HepG2 (cell line): ENCODE results near the gene KRT82. TPM values are rescaled to one million over a fixed set of nuclear protein-coding genes. Genes with fewer than 3 reads are reported as not detected.

Source experiments
- ATAC-seq: fragments of 200-7000 bp; cut with Tn5 transposase; 3 replicates; pipeline ENCODE4 v1.9.1; 2020; ENCODE audit warnings: mild to moderate bottlenecking, moderate library complexity
- BruUV-seq: library from RNA; stranded (reverse); fragments of 400-500 nt; replicated peaks from 2 replicates; lab custom pipeline; 2021; lab: Mats Ljungman, UMichigan
- CTCF ChIA-PET: fragments of 300-600 bp; formaldehyde crosslinking; extraction: SDS; loops from one replicate; lab custom pipeline; 2021; ENCODE audit warnings: low total read pairs, inconsistent platforms, low intra/inter-chr PET ratio; lab: Yijun Ruan, JAX
- POLR2A ChIA-PET: fragments of 350-600 bp; sonication (Branson Sonifier 250); formaldehyde crosslinking; loops from one replicate; lab custom pipeline; 2020; ENCODE audit warnings: antibody characterized with exemption, inconsistent platforms; lab: Yijun Ruan, JAX
- DNase-seq: peaks from one replicate; pipeline ENCODE4 v3.0.0-alpha.2; 2015; ENCODE audit warnings: low spot score
- FAIRE-seq: peaks from 3 replicates; lab custom pipeline; 2011; peaks lifted over from hg19 to GRCh38; lab: Jason Lieb, UNC
- H2AFZ ChIP-seq: one replicate; pipeline ENCODE4 v1.6.1; 2011; ENCODE audit warnings: low read length, inconsistent platforms
- H3K27ac ChIP-seq: fragments of 300-600 bp; 3 replicates; pipeline ENCODE4 v1.8.0; 2011; ENCODE audit warnings: mixed run types, mild to moderate bottlenecking, mixed read lengths, low read length, inconsistent platforms; ENCODE audit not compliant: insufficient read depth; ENCODE audit errors: extremely low read length
- H3K27me3 ChIP-seq, 2 experiments: fragments of 200-600 bp in 1 of 2; 2 replicates in 1 of 2; 3 replicates in 1 of 2; pipeline versions ENCODE4 v1.6.0 to v1.8.0; 2011; ENCODE audit warnings: low read length in 2 of 2, mild to moderate bottlenecking in 2 of 2, moderate library complexity in 2 of 2, inconsistent platforms in 1 of 2; ENCODE audit not compliant: insufficient read depth in 2 of 2, control insufficient read depth in 1 of 2
- H3K36me3 ChIP-seq, 2 experiments: fragments of 200-600 bp in 1 of 2; replicated peaks in 1 of 2; 2 replicates in 1 of 2; 3 replicates in 1 of 2; pipeline versions ENCODE4 v1.5.1 to v1.8.0; 2011; ENCODE audit warnings: low read length in 2 of 2, inconsistent platforms in 1 of 2; ENCODE audit not compliant: insufficient read depth in 2 of 2, control insufficient read depth in 1 of 2
- H3K4me1 ChIP-seq: 2 replicates; pipeline ENCODE4 v1.5.1; 2012; ENCODE audit warnings: low read length, inconsistent platforms; ENCODE audit not compliant: insufficient read depth
- H3K4me2 ChIP-seq: 2 replicates; pipeline ENCODE4 v1.6.0; 2011; ENCODE audit warnings: low read depth, low read length, inconsistent platforms
- H3K4me3 ChIP-seq, 3 experiments: fragments of 200-600 bp in 1 of 3; sonication (generic), shearing (Covaris generic) in 1 of 3; replicated peaks in 1 of 3; 2 replicates each; pipeline ENCODE4 v1.5.1; 2011 to 2016; ENCODE audit warnings: low read length in 3 of 3, inconsistent platforms in 2 of 3, low read depth in 2 of 3, mild to moderate bottlenecking in 2 of 3, control low read depth in 1 of 3, mixed read lengths in 1 of 3; ENCODE audit not compliant: insufficient read depth in 1 of 3
- H3K79me2 ChIP-seq: one replicate; pipeline ENCODE4 v1.6.1; 2011; ENCODE audit warnings: low read length, inconsistent platforms; ENCODE audit not compliant: insufficient read depth
- H3K9ac ChIP-seq: 2 replicates; pipeline ENCODE4 v1.6.0; 2011; ENCODE audit warnings: mild to moderate bottlenecking, low read depth, low read length, inconsistent platforms; ENCODE audit not compliant: insufficient read depth
- H3K9me3 ChIP-seq: 2 replicates; pipeline ENCODE4 v1.5.1; 2012; ENCODE audit warnings: mild to moderate bottlenecking, low read length
- H4K20me1 ChIP-seq: 2 replicates; pipeline ENCODE4 v1.6.0; 2011; ENCODE audit warnings: inconsistent platforms, mild to moderate bottlenecking, low read length, moderate library complexity; ENCODE audit not compliant: insufficient read depth
- FOSL1 ChIP-seq: sonication (generic); formaldehyde crosslinking; IDR thresholded peaks from 2 replicates; pipeline ENCODE4 v1.9.0; 2021; ENCODE audit warnings: missing genetic modification reagents, borderline replicate concordance
- HNRNPLL ChIP-seq: fragments of 200-400 bp; formaldehyde crosslinking; IDR thresholded peaks from 2 replicates; pipeline ENCODE4 v1.6.1; 2017; ENCODE audit warnings: mild to moderate bottlenecking, low read depth, low read length; ENCODE audit not compliant: poor library complexity, severe bottlenecking
- NR2F2 ChIP-seq: IDR thresholded peaks from 2 replicates; pipeline ENCODE4 v1.6.1; 2012; ENCODE audit warnings: low read depth, inconsistent platforms, borderline replicate concordance
- RARG ChIP-seq: sonication (generic); formaldehyde crosslinking; IDR thresholded peaks from 2 replicates; pipeline ENCODE4 v1.4.0; 2020; ENCODE audit warnings: low read depth, mild to moderate bottlenecking, missing genetic modification reagents
- REPIN1 ChIP-seq: sonication (generic); formaldehyde crosslinking; IDR thresholded peaks from 2 replicates; pipeline ENCODE4 v1.8.0; 2022; ENCODE audit warnings: missing genetic modification reagents, low read depth, mild to moderate bottlenecking, borderline replicate concordance
- SMAD9 ChIP-seq: sonication (generic); formaldehyde crosslinking; IDR thresholded peaks from 2 replicates; pipeline ENCODE4 v1.5.1; 2020; ENCODE audit warnings: mild to moderate bottlenecking, missing genetic modification reagents
- ZBTB8A ChIP-seq: sonication (generic); formaldehyde crosslinking; IDR thresholded peaks from 2 replicates; pipeline ENCODE4 v1.4.0; 2020; ENCODE audit warnings: mild to moderate bottlenecking, low read depth, missing genetic modification reagents, borderline replicate concordance
- ZNF432 ChIP-seq: sonication (generic); formaldehyde crosslinking; IDR thresholded peaks from 2 replicates; pipeline ENCODE4 v1.5.0; 2020; ENCODE audit warnings: missing genetic modification reagents, mild to moderate bottlenecking, borderline replicate concordance
- WGBS: methylation state at CpG from one replicate; pipeline ENCODE4 v1.1.6; 2017; ENCODE audit warnings: low lambda C conversion rate; 5-methylcytosine and 5-hydroxymethylcytosine counted together
- in situ Hi-C: cut with HindIII; loops from 2 replicates; pipeline ENCODE4 v1.10.0; 2017; ENCODE audit warnings: low pct_unique_long_range_greater_than_20kb; ENCODE audit not compliant: extremely low pct_ligation_motif_present
- intact Hi-C: fragments of 100-400 bp; cut with micrococcal nuclease; formaldehyde crosslinking; loops from one replicate; pipeline ENCODE4 v1.10.0; 2022; ENCODE audit not compliant: unreplicated experiment
- polyA plus RNA-seq, 8 experiments: library from polyadenylated mRNA; depleted of rRNA in 3 of 8; stranded (reverse) in 7 of 8; unstranded in 1 of 8; fragments of >200 nt; fragmentation: Illumina TruSeq in 4 of 8; extraction: Trizol in 4 of 8; gene quantifications; 2 replicates each; pipeline versions ENCODE4 v1.2.1 to v1.2.3, GENCODE V29; 2011 to 2016; ENCODE audit warnings: low read depth in 4 of 8, missing spikeins in 1 of 8, mixed read lengths in 1 of 8; ENCODE audit not compliant: insufficient read depth in 1 of 8
- total RNA-seq, 5 experiments: library from RNA; depleted of rRNA; stranded (reverse); fragments of >200 nt; fragmentation: Illumina TruSeq; extraction: Trizol; gene quantifications; 2 replicates each; pipeline ENCODE4 v1.2.3, GENCODE V29; 2016; ENCODE audit warnings: low read depth in 1 of 5
- TF ChIP-seq, protein P1 (sequence below): sonication (generic); formaldehyde crosslinking; IDR thresholded peaks from 2 replicates; pipeline ENCODE4 v1.5.1; 2020; ENCODE audit warnings: missing genetic modification reagents, mild to moderate bottlenecking, borderline replicate concordance

KRT82 gene
- total and polyA plus RNA-seq, 2 of the 13 experiments (the other 11 are each of a cell fraction or from before 2014, with no cell fraction given): not detected

DNA sequence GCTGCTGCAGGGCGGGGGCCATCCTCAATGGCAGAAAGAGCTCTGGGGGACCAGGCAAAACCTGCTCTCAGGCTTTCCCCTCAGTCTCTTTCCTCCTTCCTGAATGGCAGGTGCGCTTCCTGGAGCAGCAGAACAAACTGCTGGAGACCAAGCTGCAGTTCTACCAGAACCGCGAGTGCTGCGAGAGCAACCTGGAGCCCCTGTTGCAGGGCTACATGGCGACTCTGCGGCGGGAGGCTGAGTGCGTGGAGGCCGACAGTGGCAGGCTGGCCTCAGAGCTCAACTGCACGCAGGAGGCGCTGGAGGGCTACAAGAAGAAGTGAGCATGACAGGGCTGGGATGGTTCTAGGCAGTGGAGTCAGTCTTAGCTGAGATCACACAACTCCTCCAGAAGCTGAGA, 62.0 kb downstream of the KRT82 start:
- no peak for ATAC-seq
- Histone ChIP-seq H3K4me1 (peaks cover 10% of the 10 kb centered on the region), H3K36me3 (no peaks in the 10 kb centered on the region), H3K79me2 (no peaks in the 10 kb centered on the region), H3K27me3 (peaks cover 3 to 34% of the 10 kb centered on the region in 2 experiments), H3K27ac (no peak overlapping the region), H3K9me3 (no peaks in the 10 kb centered on the region), H4K20me1 (no peaks in the 10 kb centered on the region), H3K9ac (no peak overlapping the region), H2AFZ (no peak overlapping the region), H3K4me2 (no peak overlapping the region), H3K4me3 (no peak overlapping the region)
- intact Hi-C loops (no loop called here), in situ Hi-C loops (no loop called here)
- 59% methylated on average over 6 of the region's 12 CpGs for WGBS
- FAIRE-seq: no peak
- CTCF ChIA-PET: no interaction called here
- TF ChIP-seq REPIN1 (CRISPR knock-in tag): no peak
- TF ChIP-seq, protein P1, sequence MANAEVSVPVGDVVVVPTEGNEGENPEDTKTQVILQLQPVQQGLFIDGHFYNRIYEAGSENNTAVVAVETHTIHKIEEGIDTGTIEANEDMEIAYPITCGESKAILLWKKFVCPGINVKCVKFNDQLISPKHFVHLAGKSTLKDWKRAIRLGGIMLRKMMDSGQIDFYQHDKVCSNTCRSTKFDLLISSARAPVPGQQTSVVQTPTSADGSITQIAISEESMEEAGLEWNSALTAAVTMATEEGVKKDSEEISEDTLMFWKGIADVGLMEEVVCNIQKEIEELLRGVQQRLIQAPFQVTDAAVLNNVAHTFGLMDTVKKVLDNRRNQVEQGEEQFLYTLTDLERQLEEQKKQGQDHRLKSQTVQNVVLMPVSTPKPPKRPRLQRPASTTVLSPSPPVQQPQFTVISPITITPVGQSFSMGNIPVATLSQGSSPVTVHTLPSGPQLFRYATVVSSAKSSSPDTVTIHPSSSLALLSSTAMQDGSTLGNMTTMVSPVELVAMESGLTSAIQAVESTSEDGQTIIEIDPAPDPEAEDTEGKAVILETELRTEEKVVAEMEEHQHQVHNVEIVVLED (CRISPR knock-in tag): no peak
- TF ChIP-seq RARG (CRISPR knock-in tag): no peak
- no peak for TF ChIP-seq HNRNPLL
- no peak for TF ChIP-seq ZBTB8A (CRISPR knock-in tag)
- no peak for TF ChIP-seq SMAD9
- no peak for TF ChIP-seq NR2F2
- no peak for TF ChIP-seq ZNF432 (CRISPR knock-in tag)
- no peak for TF ChIP-seq FOSL1 (CRISPR knock-in tag)
- DNase-seq: no peak
- POLR2A ChIA-PET: no interaction called here
- no TSS peak for BruUV-seq

Other genes starting within 250 kb of the KRT82 start
- gene KRT80, start 214.3 kb downstream of the KRT82 start, total RNA-seq (2016; rRNA removed; fragmentation: Illumina TruSeq; extraction: Trizol): 0.27 and 0.58 TPM in 2 replicates
- 0.53 and 0.76 TPM in 2 replicates for gene KRT80, start 214.3 kb downstream of the KRT82 start, polyA plus RNA-seq (2011; rRNA removed)
- not detected in 2 replicates for gene KRT7, start 173.1 kb downstream of the KRT82 start, total RNA-seq (2016; rRNA removed; fragmentation: Illumina TruSeq; extraction: Trizol)
- 0.83 TPM in 1 of 2 replicates, not detected in the other for gene KRT7, start 173.1 kb downstream of the KRT82 start, polyA plus RNA-seq (2011; rRNA removed)
- not detected in 2 replicates for gene KRT86, start 131.7 kb downstream of the KRT82 start, total RNA-seq (2016; rRNA removed; fragmentation: Illumina TruSeq; extraction: Trizol)
- not detected in 2 replicates for gene KRT86, start 131.7 kb downstream of the KRT82 start, polyA plus RNA-seq (2011; rRNA removed)
- gene KRT81, start 114.8 kb downstream of the KRT82 start, total RNA-seq (2016; rRNA removed; fragmentation: Illumina TruSeq; extraction: Trizol): not detected in 2 replicates
- gene KRT81, start 114.8 kb downstream of the KRT82 start, polyA plus RNA-seq (2011; rRNA removed): not detected in 2 replicates
- not detected in 2 replicates for gene KRT83, start 84.9 kb downstream of the KRT82 start, total RNA-seq (2016; rRNA removed; fragmentation: Illumina TruSeq; extraction: Trizol)
- not detected in 2 replicates for gene KRT83, start 84.9 kb downstream of the KRT82 start, polyA plus RNA-seq (2011; rRNA removed)
- not detected in 2 replicates for gene KRT85, start 38.9 kb downstream of the KRT82 start, total RNA-seq (2016; rRNA removed; fragmentation: Illumina TruSeq; extraction: Trizol)
- not detected in 2 replicates for gene KRT85, start 38.9 kb downstream of the KRT82 start, polyA plus RNA-seq (2011; rRNA removed)
- not detected in 2 replicates for gene KRT84, start 20.7 kb downstream of the KRT82 start, total RNA-seq (2016; rRNA removed; fragmentation: Illumina TruSeq; extraction: Trizol)
- not detected in 2 replicates for gene KRT84, start 20.7 kb downstream of the KRT82 start, polyA plus RNA-seq (2011; rRNA removed)
- not detected in 2 replicates for gene KRT75, start 28.0 kb upstream of the KRT82 start, total RNA-seq (2016; rRNA removed; fragmentation: Illumina TruSeq; extraction: Trizol)
- gene KRT75, start 28.0 kb upstream of the KRT82 start, polyA plus RNA-seq (2011; rRNA removed): not detected in 2 replicates
- gene KRT6B, start 45.8 kb upstream of the KRT82 start, total RNA-seq (2016; rRNA removed; fragmentation: Illumina TruSeq; extraction: Trizol): not detected in 2 replicates
- 0.07 TPM in 1 of 2 replicates, not detected in the other for gene KRT6B, start 45.8 kb upstream of the KRT82 start, polyA plus RNA-seq (2011; rRNA removed)
- gene KRT6C, start 67.5 kb upstream of the KRT82 start, total RNA-seq (2016; rRNA removed; fragmentation: Illumina TruSeq; extraction: Trizol): not detected in 2 replicates
- gene KRT6C, start 67.5 kb upstream of the KRT82 start, polyA plus RNA-seq (2011; rRNA removed): 0.03 TPM in 1 of 2 replicates, not detected in the other
- not detected in 2 replicates for gene KRT6A, start 86.9 kb upstream of the KRT82 start, total RNA-seq (2016; rRNA removed; fragmentation: Illumina TruSeq; extraction: Trizol)
- gene KRT6A, start 86.9 kb upstream of the KRT82 start, polyA plus RNA-seq (2011; rRNA removed): 0.13 TPM in 2 replicates
- not detected in 2 replicates for gene KRT5, start 114.1 kb upstream of the KRT82 start, total RNA-seq (2016; rRNA removed; fragmentation: Illumina TruSeq; extraction: Trizol)
- 0.08 and 0.29 TPM in 2 replicates for gene KRT5, start 114.1 kb upstream of the KRT82 start, polyA plus RNA-seq (2011; rRNA removed)
- gene KRT71, start 146.8 kb upstream of the KRT82 start, total RNA-seq (2016; rRNA removed; fragmentation: Illumina TruSeq; extraction: Trizol): not detected in 2 replicates
- not detected in 2 replicates for gene KRT71, start 146.8 kb upstream of the KRT82 start, polyA plus RNA-seq (2011; rRNA removed)
- gene KRT74, start 167.5 kb upstream of the KRT82 start, total RNA-seq (2016; rRNA removed; fragmentation: Illumina TruSeq; extraction: Trizol): not detected in 2 replicates
- not detected in 2 replicates for gene KRT74, start 167.5 kb upstream of the KRT82 start, polyA plus RNA-seq (2011; rRNA removed)
- not detected in 2 replicates for gene KRT72, start 195.1 kb upstream of the KRT82 start, total RNA-seq (2016; rRNA removed; fragmentation: Illumina TruSeq; extraction: Trizol)
- gene KRT72, start 195.1 kb upstream of the KRT82 start, polyA plus RNA-seq (2011; rRNA removed): not detected in 2 replicates
- not detected in 2 replicates for gene KRT73, start 212.2 kb upstream of the KRT82 start, total RNA-seq (2016; rRNA removed; fragmentation: Illumina TruSeq; extraction: Trizol)
- not detected in 2 replicates for gene KRT73, start 212.2 kb upstream of the KRT82 start, polyA plus RNA-seq (2011; rRNA removed)
- gene KRT2, start 245.9 kb upstream of the KRT82 start, total RNA-seq (2016; rRNA removed; fragmentation: Illumina TruSeq; extraction: Trizol): not detected in 2 replicates
- gene KRT2, start 245.9 kb upstream of the KRT82 start, polyA plus RNA-seq (2011; rRNA removed): not detected in 2 replicates